ENCODE data around the gene COL6A3. TPM values are rescaled to one million over a fixed set of nuclear protein-coding genes. Genes with fewer than 3 reads are reported as not detected.

COL6A3 gene
- total RNA-seq, 6 experiments from 2014 or later: 409 to 759 (median 458) TPM

DNA sequence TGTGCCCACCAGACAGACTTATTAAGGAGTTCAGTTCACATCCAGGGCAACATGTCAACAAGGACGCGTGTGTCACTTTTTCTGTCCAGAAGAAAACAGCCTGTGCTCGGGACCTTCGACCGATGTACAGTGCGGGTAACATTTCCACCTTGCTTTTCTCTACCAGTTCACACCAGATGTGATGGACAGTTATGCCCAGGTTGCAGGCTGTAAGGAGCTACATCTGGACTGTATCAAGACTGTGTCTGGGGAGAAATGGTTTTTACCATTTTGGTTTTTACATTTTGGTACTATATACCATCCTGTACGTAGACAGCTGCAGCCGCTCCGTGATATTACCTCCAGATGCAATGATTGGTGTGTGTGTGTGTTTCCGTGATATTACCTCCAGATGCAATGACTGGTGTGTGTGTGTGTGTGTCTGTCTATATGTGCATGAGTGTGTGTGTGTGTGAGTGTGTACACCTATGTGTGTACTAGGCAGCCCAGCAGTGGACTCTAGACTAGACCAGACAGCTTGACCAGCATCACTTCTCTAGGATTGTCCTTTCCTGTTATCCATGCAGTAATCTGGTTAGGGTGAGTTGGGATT, 118.0 kb downstream of the COL6A3 start:
- no peaks in the 10 kb centered on the region for H3K9me3 Mint-ChIP-seq
- TF ChIP-seq, protein P1, sequence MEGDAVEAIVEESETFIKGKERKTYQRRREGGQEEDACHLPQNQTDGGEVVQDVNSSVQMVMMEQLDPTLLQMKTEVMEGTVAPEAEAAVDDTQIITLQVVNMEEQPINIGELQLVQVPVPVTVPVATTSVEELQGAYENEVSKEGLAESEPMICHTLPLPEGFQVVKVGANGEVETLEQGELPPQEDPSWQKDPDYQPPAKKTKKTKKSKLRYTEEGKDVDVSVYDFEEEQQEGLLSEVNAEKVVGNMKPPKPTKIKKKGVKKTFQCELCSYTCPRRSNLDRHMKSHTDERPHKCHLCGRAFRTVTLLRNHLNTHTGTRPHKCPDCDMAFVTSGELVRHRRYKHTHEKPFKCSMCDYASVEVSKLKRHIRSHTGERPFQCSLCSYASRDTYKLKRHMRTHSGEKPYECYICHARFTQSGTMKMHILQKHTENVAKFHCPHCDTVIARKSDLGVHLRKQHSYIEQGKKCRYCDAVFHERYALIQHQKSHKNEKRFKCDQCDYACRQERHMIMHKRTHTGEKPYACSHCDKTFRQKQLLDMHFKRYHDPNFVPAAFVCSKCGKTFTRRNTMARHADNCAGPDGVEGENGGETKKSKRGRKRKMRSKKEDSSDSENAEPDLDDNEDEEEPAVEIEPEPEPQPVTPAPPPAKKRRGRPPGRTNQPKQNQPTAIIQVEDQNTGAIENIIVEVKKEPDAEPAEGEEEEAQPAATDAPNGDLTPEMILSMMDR (IDR thresholded peaks at IDR 0.05): no peak
- H3K27me3 Mint-ChIP-seq (ENCODE audit: insufficient read depth): no peaks in the 10 kb centered on the region; the same call in 1 of the 2 replicates
- no peak for DNase-seq
- peaks cover 3% of the 10 kb centered on the region; the same call in 1 of the 2 replicates for H3K36me3 Mint-ChIP-seq (ENCODE audit: low read depth)
- peaks cover 92% of the 10 kb centered on the region for H3K4me1 Mint-ChIP-seq (ENCODE audit: low read depth)
- H3K27ac Mint-ChIP-seq: peak overlapping the region; percentile 59
- no peak overlapping the region for H3K4me3 Mint-ChIP-seq

DNA sequence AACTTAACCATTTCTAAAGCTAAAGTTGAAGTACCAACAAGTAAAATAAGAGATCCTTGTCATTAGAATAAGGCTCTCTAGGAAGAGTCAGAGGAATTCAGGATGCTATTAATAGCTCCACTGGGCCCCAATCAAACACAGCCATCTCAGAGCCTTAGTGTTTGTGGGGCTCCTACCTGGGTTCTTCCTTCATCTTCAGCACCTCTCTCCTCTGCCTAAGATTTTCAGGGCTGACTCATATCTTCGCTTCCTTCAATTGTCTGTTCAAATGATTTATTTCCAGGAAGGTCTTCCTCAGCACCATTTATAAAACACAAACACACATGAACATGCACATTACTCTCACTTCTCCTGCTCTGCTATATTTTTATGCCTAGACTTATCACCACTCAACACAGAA, 119.5 kb downstream of the COL6A3 start:
- TF ChIP-seq, protein P1 (IDR thresholded peaks at IDR 0.05): no peak
- Mint-ChIP-seq H3K27me3 (ENCODE audit: insufficient read depth) (no peaks in the 10 kb centered on the region), H3K4me1 (ENCODE audit: low read depth) (peaks cover 90% of the 10 kb centered on the region), H3K9me3 (no peaks in the 10 kb centered on the region), H3K4me3 (peak overlapping the region; percentile 57), H3K36me3 (ENCODE audit: low read depth) (peaks cover 3% of the 10 kb centered on the region; the same call in 1 of the 2 replicates), H3K27ac (peak overlapping the region; percentile 81)
- DNase-seq: no peak

DNA sequence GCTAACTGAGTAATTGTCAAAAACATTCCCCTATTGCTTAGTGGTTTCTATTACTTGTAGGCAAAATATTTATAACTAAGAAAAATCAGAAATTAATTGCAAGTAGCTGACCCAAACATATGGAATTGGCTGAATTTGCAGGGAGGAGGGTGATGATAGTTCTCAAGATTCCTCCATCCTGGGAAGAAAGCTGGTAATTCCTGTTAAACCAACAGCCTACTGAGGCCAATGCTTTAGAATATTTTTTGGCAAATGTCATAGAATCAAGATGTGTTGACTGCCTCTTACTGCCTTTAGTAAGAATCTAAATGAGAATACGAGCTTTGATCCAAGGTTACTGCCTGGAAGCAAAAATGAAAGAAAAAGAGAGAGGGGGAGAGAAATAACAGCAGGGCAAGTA, 120.0 kb downstream of the COL6A3 start:
- no peaks in the 10 kb centered on the region for H3K27me3 Mint-ChIP-seq (ENCODE audit: insufficient read depth)
- peak overlapping the region; percentile 57 for H3K4me3 Mint-ChIP-seq
- H3K27ac Mint-ChIP-seq: peak overlapping the region; percentile 81
- TF ChIP-seq, protein P1 (IDR thresholded peaks at IDR 0.05): no peak
- peaks cover 3% of the 10 kb centered on the region; the same call in 1 of the 2 replicates for H3K36me3 Mint-ChIP-seq (ENCODE audit: low read depth)
- DNase-seq: peak; percentile 53
- peaks cover 90% of the 10 kb centered on the region for H3K4me1 Mint-ChIP-seq (ENCODE audit: low read depth)
- H3K9me3 Mint-ChIP-seq: no peaks in the 10 kb centered on the region

DNA sequence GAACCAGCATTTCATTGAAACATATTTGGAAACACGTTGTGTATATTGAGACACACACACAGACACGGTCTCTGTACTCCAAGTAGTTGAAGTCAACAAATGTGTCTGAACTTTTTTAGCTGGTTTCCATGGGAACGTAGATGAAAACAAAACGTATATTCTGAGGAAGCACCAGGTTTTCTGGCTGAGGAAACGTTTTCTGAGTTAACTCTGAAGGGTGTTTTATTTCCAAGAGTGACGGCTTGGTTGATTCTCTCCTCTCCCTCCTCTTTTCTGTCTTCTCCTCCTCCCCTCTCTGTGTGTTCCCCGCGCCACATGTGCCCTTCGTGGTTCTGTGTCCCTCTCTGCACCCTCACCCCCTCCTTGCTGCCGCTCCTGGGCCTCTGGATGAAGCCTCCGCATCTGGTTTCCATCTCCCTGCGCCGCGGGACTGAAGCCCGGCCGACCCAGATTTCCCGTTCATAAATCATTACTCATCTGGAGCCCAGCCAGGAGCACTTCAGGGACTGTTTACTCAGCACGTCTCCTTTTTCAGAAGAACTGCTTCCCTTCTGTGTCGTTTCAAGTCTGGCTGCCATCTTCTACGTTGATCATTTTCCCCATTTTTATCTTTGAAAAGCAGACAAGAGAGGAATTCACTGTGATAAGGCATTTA, 122.7 kb downstream of the COL6A3 start:
- peaks cover 79% of the 10 kb centered on the region for H3K4me1 Mint-ChIP-seq (ENCODE audit: low read depth)
- peak overlapping the region; percentile 77 for H3K4me3 Mint-ChIP-seq
- H3K36me3 Mint-ChIP-seq (ENCODE audit: low read depth): peaks cover 3% of the 10 kb centered on the region
- peak; percentile 98 for DNase-seq
- TF ChIP-seq, protein P1 (IDR thresholded peaks at IDR 0.05): no peak
- H3K27me3 Mint-ChIP-seq (ENCODE audit: insufficient read depth): no peaks in the 10 kb centered on the region; the same call in 1 of the 2 replicates
- H3K27ac Mint-ChIP-seq: peak overlapping the region; percentile 99
- no peaks in the 10 kb centered on the region for H3K9me3 Mint-ChIP-seq

DNA sequence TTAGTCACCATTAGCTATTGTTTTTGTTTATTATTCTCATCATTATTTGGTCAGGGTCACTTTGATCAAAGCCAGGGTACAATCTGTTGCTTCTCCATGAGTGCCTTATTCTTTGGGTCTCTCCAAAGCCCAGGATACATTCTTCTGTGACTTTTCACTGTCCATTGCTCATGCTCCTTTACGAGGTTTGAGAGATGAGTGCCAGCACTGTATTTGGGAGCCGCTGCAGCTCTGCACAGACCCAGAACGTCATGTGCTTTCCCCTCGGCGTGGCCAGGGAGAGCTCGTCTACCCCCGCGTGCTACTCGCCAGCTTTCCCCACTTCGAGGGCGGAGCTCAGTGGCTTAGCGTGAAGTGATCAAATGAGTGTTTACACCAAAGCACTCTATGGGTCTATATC, 123.7 kb downstream of the COL6A3 start:
- H3K4me1 Mint-ChIP-seq (ENCODE audit: low read depth): peaks cover 69% of the 10 kb centered on the region
- peak overlapping the region; percentile 99 for H3K27ac Mint-ChIP-seq
- H3K27me3 Mint-ChIP-seq (ENCODE audit: insufficient read depth): no peaks in the 10 kb centered on the region; the same call in 1 of the 2 replicates
- TF ChIP-seq, protein P1 (IDR thresholded peaks at IDR 0.05): no peak
- peak overlapping the region; percentile 77 for H3K4me3 Mint-ChIP-seq
- H3K36me3 Mint-ChIP-seq (ENCODE audit: low read depth): peaks cover 3% of the 10 kb centered on the region
- peak; percentile 87 for DNase-seq
- no peaks in the 10 kb centered on the region for H3K9me3 Mint-ChIP-seq

All from HFFc6 (cell line).